SK-N-MC (cell line): ENCODE measurements around the gene CPNE8.

Experiments
- FOXP2 ChIP-seq: optimal IDR thresholded peaks from 2 replicates; pipeline ENCODE3; 2011; ENCODE audit warnings: mild to moderate bottlenecking, moderate library complexity; ENCODE audit not compliant: insufficient read depth; ENCODE audit errors: extremely low read length, control extremely low read depth
- POLR2AphosphoS5 ChIP-seq: IDR thresholded peaks from 2 replicates; pipeline ENCODE4 v1.6.1; 2012; ENCODE audit warnings: mild to moderate bottlenecking, low read depth, low read length, borderline replicate concordance

DNA sequence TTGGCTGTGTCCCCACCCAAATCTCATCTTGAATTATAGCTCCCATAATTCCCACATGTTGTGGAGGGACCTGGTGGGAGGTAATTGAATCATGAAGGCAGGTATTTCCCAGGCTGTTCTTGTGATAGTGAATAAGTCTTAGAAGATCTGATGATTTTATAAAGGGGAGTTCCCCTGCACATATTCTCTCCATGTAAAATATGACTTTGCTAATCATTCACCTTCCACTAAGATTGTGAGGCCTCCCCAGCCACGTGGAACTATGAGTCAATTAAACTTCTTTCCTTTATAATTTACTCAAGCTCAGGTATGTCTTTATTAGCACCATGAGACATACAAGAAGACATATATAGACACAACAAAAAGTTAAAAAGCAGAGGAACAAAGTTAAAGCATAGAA lies 120.0 kb downstream of the CPNE8 start:
- TF ChIP-seq POLR2AphosphoS5 (no peak), FOXP2 (no peak)
